NCI-H2227 (cell line): ENCODE data around the gene SH3PXD2A.

Source experiments
- DNase-seq: peaks from one replicate; lab custom pipeline; 2025; ENCODE audit not compliant: unreplicated experiment; lab: John Stamatoyannopoulos, UW

SH3PXD2A gene

DNA sequence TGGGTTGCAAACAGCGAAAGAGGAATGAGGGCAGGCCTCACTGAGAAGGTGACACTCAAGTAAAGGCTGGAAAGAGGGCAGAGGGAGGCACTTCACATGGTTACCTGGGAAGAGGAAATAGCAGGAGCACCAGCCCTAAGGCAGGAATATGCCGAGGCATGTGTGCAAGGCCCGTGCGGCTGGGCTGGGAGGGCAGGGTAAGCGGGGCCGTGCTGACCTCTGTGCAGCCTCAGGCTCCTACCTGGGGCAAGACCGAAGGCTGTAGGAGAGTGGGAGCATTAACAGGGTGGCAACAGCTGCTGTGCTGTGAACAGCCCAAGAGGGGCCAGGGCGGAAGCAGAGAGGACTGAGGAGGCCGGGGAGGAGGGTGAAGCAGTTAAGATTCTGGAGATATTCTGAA, 24.0 kb upstream of the SH3PXD2A start:
- no peak for DNase-seq

DNA sequence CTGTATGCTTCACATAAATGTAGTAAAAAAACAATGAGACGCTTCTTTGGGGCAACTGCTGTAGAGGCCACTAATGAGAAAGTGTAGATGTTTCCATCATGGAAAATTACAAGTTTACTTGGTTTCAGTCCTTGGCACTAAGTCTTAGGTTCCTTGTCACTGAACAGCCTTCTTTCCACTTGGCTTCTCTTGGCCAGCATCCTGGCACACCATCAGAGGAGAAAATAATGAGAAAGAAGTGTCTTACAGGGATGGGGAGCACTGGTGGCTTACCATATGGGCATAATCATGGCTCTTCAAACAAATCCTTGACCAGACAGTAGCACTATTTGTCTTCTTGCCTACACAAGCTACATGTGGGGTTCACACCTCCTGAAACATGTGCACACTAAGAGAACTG, 22.5 kb upstream of the SH3PXD2A start:
- no peak for DNase-seq

DNA sequence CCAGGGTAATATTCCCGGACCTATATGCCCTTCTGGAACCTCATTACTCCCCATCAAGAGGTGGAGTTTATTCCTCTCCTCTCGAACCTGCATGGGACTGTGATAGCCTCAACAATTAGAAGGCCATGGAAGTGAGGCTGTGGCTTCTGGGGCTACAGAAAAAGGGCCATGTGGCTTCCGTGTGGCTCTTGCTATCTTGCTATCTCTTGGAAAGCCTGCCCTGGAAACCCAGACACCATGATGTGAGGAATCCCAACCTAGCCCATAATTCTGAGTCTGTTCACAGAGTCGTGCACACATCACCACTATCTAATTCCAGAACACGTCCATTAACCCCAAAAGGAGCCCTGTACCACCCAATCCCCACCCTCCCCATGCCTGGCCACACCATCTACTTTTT, 20.8 kb upstream of the SH3PXD2A start:
- no peak for DNase-seq

DNA sequence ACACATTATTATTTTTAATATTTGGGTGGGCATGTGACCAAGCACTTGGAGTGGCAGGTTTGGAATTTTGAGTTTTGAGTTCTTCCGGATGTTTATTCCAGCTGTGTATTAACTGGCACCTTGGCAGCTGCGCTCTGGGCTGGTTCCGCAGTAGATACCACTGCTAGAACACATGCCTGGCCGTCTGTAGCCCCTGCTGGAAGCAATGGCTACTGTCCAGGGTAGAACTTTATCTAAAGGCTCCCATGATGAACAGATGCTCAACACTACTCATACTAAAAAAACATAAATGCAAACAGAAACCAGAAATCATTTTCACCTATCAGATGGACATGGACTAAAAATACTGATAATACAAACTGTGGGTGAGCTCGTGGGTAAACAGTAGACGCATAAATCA, 19.4 kb upstream of the SH3PXD2A start:
- DNase-seq: peak; percentile 66

DNA sequence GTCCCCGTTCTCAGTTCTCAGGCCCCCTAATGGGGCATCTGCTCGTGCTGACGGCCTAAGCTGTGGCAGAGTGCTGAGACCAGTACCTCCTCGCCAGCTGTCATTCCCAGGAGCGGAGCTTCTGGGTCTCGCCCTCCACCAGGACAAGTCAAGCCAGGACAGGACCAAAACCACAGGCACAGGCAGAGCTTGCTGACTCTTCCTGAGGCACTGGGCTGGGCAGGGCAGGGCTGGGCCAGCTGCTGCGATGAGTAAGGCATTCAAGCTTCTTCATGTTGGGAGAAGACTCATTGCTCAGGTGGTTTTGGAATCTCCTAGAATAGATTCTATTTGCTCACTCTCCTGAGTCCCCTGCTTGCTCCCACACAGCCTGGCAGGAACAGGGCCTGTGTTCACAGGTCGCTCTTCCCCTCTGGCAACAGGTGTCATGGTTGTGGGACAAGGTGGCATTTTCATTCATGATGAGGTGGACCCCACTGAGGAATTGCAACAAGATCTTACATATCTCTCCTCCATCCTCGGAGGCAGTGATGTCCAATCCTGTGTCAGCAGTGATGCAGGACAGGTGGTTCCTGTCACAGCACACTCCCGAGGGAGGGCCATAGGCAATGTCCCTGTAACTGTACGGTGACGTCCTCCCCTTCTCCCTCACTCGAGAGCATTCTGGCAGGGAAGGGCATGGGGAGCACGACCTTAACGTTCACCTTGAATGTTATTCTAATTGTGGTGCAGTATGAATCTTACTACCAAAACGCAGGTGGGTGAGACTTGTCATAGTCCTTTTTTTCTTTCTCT, 17.0 kb upstream of the SH3PXD2A start:
- DNase-seq: no peak

DNA sequence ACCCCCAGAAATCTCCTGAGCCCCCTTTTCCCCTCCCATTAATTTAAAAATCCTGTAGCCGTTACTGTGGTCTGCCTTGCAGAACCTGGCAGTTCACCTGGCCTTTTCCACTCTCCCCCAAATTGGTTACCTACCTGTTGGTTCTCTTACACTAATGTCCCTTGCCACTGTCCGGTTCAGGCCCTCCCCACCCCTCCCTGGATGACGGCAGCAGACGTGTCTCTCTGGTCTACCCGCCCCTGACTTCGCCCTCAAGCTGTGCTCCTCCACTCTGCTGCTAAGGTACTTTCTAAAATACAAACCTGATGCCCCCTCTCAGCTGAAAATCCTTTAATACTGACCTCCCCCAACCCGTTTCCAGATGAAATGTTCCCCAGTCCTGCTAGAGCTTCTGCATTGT, 15.6 kb upstream of the SH3PXD2A start:
- no peak for DNase-seq

DNA sequence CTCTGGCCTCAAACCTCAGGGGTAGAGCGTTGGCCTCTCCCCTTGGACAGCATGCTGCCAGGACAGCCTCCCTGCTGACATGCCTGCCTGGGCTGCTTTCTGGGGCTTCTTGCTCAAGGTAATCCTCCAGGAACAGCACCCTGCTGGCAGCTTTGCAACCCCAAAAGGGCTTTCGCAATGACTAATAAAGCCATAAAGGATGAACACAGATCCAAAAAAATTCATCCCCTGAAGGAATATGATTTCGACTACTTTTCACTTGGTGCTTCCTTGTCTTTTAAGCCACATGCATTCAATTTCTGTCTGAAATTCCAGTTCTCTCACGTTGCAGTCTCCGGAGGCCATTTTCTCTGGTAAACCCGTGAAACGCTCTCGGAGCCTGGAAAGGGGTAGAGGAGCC, 15.1 kb upstream of the SH3PXD2A start:
- DNase-seq: no peak

DNA sequence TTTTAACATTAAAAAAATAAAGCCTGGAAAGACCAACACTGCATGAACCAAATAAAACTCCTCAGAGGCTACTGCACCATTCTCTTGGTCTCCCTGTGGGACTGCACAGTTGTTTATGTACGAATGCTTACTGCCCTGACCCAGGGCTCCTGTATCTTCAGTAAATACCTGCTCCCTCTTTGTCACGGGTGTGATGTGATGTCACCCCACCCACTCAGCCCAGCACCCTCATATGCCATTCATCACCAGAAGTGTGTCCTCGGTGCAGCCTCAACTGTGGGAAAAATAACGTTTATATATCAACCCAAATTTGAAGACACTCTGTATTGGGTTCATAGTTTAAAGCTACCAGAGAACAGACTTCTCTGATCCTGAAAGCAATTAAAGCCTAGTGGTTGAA, 14.0 kb upstream of the SH3PXD2A start:
- DNase-seq: no peak

DNA sequence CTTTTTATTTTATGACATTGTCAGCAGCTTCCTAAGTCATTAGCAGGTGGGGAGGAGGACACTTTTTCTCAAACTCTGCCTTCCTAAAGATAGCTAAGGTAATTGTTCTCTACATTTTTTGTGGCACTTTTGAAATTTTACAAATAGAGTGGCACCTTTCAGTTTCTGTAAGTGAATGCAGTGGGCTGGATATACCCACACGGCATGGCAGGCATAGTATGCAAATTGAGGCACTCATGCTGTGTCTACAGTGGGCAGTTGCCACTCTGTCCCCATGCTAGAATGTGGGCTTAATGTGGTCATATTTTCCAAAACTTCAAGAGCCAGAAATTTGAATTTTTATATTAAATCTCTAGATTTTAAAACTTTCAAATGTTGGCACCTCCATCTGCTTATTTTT, 12.8 kb upstream of the SH3PXD2A start:
- no peak for DNase-seq

DNA sequence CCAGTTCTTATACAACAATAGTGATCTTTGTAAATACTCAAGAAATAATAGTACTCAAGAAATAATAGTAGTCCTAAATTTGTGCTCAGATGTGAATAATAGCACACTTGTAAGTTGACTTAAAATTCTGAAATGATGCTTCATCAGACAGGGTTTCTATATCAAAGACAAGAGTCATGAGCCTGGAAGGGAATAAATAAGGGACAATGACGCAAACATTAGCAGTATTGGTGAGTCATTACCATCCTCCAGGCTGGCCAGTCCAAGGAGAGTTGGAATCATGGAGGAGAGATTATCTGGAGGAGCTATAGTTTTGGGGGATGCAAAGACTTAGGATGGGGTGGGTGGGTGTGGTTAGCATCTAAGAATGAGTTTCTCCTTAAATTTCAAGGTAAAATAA, 6.1 kb upstream of the SH3PXD2A start:
- no peak for DNase-seq

DNA sequence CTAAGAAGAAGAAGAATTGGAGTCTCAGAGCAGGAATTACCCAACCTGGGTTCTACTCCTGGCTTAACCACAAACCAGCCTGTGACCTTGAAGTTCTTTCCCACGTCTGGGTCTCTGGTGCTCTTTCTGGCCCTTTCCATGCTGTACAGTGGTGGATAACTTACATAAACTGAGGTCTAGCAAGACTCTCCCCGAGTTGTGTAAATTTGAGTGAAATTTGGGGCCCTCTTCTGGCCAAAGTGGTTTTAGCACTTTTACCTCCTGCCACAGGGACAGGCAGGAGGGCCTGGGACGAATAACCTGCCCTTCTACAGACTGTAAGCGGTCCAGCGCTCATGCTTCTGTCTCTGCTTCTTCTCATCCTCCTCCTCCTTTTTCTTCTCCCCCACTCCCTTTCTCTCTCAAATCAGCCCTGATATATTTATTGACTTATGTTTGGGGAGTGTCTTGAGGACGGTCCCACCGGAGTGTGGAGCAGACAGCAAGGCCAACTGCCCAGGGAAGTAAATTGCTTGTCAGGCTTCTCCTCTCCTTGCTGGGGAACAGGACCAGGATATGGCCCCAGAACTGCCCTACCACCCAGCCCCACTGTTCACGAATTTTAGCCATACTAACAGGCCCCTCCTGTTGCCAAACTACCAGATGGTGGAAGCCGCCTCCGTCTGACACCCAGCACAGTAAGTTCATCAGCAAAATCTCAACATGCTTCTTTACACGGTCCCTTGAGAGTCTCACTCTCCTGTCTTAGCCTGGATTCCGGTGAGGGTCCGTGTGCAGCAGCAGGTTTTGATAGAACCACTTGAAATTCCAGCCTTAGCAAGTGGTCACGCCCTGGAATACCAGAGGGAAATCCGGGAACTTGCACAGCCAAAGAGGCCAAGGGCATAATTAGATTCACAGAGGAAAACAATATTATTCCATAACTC, 4.0 kb upstream of the SH3PXD2A start:
- peak; percentile 58 for DNase-seq

DNA sequence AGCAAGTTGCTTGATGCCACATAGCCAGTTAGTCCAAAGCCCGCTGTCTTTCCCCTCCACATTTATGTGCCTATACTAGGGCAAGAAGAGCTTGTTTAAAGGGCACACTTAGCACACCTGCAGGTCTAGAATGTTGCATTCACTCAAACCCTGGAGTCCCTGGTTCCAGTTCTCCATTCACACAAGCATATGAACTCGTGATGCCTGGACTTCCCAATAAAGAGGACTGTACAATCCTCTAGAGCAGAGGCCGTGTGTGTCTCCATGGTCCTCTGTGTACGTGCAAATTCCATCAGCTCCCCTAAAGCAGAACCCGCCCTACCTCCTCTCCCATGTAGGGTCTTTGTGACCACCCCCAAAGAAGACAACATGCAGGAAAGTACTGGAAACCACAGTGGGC, 3.0 kb upstream of the SH3PXD2A start:
- no peak for DNase-seq

DNA sequence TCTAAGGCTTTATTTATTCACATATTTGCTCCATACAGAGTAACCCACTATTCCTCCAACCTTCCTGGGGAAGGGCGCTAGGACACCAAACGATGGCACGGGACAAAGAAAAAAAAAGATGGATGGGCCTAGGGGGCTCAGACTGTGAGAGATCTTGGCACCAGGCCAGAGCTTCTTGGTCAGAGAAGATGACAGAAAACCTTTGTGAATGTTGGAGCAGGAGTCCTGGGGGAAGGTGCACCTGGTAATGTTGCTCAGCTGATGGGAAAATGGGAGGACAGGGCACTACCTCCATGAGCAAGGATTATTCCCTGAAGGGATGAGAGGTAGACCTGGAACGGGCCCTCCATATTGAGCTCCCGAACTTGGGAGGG, 1.4 kb upstream of the SH3PXD2A start:
- DNase-seq: peak; percentile 10

DNA sequence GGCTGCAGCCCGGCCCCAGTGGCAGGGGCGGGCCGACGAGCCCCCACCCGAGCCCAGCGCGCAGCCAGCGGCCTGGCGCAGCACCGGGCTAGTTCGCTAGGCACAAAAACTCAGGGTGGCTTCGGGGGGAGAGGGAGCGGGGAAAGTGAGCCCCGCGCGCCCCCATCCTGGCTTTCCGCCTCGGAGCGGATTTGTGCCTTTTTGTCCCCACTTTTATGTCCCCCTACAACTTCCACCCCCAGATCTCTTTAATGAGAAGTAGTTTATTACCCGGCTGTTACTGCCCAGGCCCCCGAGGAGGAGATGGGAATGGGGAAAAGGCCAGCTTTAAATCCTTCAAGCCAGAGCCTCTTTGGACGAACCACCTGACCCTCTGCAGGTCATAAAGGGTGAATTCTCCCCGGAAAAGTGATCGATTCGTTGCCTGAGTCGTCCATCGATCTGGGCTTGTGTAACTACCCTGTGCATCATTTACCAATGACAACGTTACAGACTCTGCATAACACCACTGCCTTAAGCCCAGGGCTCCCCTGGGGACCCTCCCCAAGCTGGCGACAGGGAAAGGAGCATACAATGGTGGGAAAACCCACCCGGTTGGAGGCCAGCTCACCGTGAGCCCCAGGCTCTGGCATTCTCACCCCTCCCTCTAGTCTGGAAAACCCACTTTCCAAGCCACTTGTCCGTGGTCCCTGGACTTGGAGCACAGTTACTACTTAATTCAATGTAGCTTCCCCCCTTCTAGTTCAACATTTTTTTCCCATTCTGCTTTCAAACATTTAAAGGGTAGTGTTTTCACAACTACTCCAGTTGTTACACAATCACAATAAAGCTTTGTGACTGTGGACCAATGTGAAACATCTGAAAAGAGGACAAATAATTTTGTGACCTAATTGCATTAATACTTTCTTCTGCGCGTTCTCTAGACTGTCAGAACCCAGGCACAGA, 748 bp upstream of the SH3PXD2A start:
- DNase-seq: no peak

DNA sequence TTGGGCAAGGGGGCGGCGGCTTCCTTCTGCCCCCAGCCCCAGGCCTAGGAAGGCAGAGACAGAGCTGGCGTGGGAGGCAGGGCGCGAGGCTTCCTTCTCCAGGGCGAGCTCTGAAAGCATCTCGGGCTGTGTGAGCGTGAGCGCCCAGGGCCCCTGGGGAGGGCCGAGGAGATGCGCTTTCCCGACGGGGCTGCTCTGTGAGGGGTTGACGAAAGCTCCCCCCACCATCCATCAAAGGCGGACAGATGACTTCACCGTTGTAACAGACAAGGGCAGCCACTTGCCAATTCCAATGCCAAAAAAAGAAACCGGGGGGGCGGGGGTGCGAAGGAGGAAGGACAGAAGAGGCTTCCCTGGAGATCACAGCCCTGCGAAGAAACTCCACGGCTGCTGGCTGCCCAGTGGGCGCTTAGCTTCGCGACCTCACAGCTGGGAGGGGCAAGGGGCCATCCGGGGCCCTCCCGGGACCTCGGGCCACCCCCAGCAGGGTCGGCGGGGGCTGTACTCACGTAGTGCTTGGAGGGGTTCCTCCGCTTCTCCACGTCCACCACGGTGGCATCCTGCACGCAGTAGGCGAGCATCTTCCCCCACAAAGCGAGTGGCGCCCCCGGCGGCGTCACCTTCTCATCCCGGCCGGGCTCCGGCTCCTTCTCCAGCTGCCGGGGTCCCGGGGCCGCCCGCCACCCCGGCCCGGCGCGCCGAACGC, 537 bp downstream of the SH3PXD2A start:
- peak; percentile 46 for DNase-seq

DNA sequence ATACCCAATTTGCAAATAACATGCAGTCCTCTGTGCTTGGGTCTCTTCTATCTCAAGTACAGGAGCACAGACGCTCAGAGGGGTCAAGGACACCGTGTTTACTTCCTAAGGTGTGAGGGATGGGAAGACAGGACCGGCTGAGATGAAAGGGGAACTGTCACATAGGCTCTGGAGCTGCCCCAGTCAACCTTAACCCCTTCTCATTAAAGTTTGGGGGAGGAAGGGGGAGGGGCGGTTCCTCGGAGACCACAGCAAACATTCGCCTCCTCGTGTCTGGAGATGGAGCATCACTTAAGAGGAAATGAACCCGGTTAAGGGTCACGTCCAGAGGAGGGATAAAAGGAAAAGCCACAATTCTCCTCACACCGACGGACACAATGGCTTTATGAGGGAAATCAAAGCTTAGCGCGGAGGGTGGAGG, 1.1 kb downstream of the SH3PXD2A start:
- DNase-seq: peak; percentile 46

DNA sequence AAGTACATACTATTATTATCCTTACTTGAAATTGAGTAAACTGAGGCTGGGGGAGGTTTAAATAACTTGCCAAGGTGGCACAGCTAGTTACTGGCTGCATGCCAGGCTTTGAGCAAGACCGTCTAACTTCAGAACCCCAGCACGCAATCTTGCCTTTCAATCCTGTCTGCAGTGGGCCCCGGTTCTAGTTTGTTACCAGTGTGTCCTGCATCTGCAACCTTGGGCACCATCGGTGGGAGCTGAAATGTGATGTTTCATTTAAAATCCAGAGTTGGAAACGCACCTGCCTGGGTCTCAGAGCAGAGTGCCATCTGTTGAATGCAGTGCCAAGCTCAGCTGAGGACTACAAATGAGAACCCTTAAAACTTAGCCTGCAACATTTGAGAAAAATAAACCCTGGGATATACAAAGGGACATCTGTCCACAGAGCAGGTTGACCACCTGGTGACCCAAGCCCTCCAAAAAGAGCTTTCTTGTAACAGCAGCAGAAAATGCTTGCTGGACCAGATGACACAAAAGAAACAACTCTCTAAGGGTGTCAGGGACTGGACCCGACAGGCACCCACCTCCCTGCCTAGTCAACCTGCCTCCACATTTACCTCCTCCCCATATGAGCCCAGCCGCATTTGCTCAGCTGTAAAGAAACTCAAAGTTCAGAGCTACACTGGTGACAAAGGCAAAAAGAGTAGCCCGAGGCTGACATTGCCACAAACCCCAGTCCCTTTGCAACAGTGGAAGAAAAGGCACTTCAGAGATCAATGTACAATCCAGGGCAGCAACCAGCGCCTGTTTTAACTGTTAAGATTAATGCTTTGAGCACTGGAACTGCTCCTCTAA, 1.7 kb downstream of the SH3PXD2A start:
- DNase-seq: no peak

DNA sequence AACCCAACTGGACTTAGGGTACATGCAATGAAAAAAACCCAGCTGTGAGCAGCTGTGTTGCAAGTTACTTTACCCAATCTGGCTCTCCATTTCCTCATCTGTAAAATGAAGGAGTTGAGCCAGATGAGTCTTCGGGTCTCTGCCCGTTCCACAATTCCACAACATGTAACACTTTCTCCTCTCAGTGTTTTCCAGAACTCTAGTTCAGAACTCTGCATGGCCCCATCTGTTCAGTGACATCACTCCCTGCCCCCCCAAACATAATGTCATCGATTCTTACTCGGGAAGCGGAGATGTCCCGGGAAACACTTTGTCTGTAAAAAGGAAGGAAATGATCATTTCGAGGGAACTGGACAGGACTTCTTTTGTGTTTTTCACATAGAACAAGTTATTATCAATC, 2.5 kb downstream of the SH3PXD2A start:
- DNase-seq: no peak

DNA sequence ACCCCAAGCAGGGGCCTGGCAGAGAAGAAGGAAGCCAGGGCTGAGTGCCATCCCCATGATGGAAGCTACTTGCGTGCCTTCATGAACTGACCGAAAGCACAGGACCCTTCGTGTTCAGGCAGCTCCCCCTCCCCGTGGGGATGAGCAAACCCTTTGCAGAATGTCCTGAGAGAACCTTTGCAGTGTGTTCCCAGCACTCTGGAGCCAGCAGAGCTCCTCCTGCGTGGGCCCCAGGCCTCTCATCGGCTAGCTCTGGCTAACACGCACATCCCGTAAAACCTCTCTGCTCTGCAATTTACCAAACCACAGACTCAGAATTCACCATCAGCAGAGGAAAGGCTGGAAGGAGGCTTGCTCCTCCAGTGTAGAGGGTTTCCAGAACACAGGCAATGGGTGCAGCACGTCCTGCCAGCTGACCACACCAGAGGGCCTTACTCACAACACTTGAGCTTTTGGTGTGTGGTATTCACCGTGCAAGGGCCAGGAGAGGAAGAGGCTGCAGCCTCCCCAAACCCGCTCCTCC, 3.1 kb downstream of the SH3PXD2A start:
- no peak for DNase-seq
